Measurements from ENCODE around the gene GRPEL1.

DNA sequence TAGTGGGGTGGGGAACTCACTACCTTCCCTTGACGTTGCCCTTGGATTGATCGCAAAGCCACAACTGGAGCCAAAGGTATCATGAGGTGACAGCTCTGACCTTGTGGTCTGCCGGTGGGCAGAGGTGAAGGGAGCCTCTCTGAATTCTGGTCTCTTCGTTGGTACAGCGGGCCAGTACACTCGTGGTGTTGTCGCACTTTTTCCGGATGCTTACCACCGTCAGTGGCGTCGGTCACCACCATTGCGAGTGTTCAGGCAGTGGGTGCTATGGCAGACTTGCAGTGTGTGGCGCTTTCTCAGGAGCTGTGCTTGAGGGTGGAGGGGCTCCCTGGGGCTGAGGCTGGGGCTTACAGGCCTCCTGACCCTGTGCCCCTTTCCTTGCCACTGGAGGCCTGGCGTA lies 5.2 kb upstream of the GRPEL1 start:
- TF ChIP-seq, protein P1, sequence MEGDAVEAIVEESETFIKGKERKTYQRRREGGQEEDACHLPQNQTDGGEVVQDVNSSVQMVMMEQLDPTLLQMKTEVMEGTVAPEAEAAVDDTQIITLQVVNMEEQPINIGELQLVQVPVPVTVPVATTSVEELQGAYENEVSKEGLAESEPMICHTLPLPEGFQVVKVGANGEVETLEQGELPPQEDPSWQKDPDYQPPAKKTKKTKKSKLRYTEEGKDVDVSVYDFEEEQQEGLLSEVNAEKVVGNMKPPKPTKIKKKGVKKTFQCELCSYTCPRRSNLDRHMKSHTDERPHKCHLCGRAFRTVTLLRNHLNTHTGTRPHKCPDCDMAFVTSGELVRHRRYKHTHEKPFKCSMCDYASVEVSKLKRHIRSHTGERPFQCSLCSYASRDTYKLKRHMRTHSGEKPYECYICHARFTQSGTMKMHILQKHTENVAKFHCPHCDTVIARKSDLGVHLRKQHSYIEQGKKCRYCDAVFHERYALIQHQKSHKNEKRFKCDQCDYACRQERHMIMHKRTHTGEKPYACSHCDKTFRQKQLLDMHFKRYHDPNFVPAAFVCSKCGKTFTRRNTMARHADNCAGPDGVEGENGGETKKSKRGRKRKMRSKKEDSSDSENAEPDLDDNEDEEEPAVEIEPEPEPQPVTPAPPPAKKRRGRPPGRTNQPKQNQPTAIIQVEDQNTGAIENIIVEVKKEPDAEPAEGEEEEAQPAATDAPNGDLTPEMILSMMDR (IDR thresholded peaks at IDR 0.05; ENCODE audit: poor library complexity, severe bottlenecking): no peak
- TF ChIP-seq EZH2 (IDR thresholded peaks at IDR 0.05; ENCODE audit: borderline replicate concordance, insufficient read depth, low read length, poor library complexity, severe bottlenecking) (no peak), POLR2AphosphoS5 (IDR thresholded peaks at IDR 0.05) (no peak), MXI1 (conservative IDR thresholded peaks at IDR 0.05; ENCODE audit: poor library complexity, severe bottlenecking) (no peak), RAD21 (conservative IDR thresholded peaks at IDR 0.05) (no peak)
- TF ChIP-seq, protein P2, sequence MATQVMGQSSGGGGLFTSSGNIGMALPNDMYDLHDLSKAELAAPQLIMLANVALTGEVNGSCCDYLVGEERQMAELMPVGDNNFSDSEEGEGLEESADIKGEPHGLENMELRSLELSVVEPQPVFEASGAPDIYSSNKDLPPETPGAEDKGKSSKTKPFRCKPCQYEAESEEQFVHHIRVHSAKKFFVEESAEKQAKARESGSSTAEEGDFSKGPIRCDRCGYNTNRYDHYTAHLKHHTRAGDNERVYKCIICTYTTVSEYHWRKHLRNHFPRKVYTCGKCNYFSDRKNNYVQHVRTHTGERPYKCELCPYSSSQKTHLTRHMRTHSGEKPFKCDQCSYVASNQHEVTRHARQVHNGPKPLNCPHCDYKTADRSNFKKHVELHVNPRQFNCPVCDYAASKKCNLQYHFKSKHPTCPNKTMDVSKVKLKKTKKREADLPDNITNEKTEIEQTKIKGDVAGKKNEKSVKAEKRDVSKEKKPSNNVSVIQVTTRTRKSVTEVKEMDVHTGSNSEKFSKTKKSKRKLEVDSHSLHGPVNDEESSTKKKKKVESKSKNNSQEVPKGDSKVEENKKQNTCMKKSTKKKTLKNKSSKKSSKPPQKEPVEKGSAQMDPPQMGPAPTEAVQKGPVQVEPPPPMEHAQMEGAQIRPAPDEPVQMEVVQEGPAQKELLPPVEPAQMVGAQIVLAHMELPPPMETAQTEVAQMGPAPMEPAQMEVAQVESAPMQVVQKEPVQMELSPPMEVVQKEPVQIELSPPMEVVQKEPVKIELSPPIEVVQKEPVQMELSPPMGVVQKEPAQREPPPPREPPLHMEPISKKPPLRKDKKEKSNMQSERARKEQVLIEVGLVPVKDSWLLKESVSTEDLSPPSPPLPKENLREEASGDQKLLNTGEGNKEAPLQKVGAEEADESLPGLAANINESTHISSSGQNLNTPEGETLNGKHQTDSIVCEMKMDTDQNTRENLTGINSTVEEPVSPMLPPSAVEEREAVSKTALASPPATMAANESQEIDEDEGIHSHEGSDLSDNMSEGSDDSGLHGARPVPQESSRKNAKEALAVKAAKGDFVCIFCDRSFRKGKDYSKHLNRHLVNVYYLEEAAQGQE (IDR thresholded peaks at IDR 0.05; ENCODE audit: borderline replicate concordance): no peak

Measured in neural cell (in vitro differentiated cells).